Renal cortex interstitium (tissue), 11 donors: ENCODE measurements around the gene PEF1. TPM values are rescaled to one million over a fixed set of nuclear protein-coding genes. Genes with fewer than 3 reads are reported as not detected.

Experiments used
- DNase-seq, 11 donors: peaks; one replicate each; pipeline ENCODE4 v3.0.0-alpha.2; 2013; ENCODE audit warnings: low read depth in 9 of 11, low spot score in 4 of 11; ENCODE audit errors: extremely low read depth in 1 of 11
- polyA plus RNA-seq, 3 donors: library from polyadenylated mRNA; unstranded; fragments of 120-200 nt; gene quantifications; one replicate each; pipeline ENCODE4 v1.2.1, GENCODE V29; 2013; ENCODE audit not compliant: insufficient read length in 3 of 3

Gene PEF1
- polyA plus RNA-seq, 3 donors: 69.7 to 75.8 (median 75.7) TPM

DNA sequence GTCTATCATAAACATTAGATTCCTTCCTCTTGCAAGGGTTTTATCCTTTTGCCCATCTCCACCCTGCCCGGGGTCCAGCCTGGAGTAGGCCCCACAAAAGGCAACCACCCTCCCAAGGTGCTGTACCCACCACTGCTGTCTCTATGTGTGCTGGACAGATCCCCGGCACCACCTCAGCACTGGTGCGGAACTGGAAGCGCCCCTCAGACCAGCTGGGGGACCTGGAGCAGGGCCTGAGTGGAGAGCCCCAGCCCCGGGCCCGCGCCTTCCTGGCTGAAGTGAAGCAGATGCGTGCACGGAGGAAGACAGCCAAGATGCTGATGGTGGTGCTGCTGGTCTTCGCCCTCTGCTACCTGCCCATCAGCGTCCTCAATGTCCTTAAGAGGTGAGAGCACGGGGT is 21.3 kb downstream of the PEF1 start:
- no peak for DNase-seq

- no peak for DNase-seq
These were observed 22.6 kb downstream of the PEF1 start for GRCh38 chr1:31621847-31622730.

- DNase-seq: no peak
These were observed 23.2 kb downstream of the PEF1 start for GRCh38 chr1:31621498-31621820.

DNA sequence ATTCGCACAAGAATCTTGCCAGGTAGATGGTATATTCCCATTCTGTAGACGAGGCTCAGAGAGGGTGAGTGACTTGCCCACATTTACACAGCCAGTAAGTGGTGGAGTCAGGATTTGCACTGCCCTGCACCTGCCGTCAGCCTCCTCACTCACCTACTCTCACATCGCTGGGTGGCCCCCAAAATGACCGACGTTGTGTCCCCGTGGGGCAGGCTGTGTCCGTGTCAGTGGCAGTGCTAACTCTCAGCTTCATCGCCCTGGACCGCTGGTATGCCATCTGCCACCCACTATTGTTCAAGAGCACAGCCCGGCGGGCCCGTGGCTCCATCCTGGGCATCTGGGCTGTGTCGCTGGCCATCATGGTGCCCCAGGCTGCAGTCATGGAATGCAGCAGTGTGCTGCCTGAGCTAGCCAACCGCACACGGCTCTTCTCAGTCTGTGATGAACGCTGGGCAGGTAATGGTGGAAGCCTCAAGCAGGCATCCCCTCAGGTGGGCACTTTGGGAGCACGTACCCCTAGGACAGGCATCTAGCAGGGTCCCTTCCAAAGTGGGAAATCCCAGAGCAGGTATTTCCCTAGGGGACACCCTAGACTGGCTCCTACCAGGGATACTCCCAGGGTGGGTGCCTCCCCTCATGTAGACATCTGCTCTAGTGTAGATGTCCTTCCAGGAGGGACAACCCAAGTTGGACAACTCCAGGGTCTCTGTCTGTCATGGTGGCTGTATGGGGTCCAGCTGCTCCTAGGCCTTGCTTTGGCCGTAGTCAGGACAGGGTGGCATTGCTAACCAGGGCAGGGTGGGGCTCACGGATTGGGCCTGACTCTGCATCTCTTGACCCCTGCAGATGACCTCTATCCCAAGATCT is 23.8 kb downstream of the PEF1 start:
- DNase-seq: no peak

- DNase-seq: no peak
These were observed 25.5 kb downstream of the PEF1 start for GRCh38 chr1:31618916-31619846.

DNA sequence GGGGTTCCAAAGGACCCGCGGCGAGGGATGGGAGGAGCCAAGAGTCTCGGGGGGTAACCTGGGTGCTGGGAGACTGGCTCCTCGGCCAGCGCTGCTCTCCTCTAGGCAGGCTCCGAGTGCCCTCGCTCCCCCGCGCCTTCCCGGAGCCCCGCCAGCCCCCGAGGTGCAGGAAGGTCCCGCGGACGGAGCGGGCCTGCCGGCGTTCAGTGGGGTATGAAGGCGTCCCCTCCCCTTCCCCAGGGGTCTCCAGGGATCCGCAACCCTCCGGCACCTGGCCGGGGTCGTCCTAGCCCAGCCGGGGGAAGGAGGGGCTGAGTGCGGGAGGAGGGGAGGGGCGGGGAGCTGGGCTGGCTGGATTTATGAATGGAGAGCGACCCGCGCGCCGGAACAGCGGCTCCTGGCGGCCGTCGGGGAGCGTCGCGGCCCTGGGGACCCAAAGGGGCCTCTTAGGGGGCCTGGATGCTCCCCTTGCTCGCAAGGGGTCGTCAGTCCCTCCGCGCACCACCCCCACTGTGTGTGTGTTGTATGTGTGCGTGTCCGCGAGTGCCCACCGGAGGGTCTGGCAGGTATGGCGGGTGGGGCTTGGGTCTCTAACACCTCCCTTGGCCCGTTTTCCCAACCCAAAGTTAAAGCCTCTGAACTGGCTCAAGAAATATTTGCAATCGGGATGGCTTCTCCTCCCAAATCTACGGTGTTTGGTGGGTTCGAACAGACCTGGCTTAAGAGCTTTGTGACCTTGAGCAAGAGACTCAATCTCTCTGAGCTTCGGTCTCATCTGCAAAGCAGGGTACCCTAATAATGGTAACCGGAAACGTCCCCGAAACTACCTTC is 26.5 kb downstream of the PEF1 start:
- peak in 8 of 11 donors; percentile 45 to 69 (median 60) for DNase-seq

DNA sequence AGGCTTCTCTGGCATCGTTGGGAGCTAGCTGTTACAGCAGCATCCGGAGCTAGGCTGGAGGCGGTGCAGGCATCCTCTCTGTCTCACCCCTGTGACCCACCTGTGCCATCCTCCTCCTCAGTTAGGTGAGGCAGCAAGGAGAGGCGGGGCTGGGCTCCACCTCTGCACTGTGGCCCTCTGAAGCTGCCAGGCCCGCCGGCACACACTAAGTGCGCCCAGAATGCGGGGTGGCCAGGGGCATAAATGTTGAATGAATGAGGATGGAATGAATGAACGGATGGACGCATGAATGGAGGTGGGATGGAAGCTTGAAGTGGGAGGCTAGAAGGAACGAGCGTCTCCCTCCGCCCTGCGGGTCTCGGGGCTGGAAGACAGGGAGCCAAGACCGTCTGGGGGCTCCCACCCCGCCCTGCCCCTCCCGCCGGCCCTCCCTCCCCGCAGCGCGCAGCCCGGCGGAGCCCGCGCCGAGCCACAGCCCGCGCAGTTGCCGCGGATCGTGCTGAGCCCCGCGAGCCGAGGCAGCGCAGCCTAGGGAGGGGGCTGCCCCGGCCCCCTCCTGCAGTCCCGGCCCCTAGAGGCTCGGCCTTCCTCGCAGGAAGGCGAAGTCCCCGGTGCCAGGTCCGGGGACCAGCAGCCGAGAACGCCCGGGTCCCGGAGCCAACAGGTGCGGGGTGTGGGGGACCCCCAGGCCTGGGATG is 27.3 kb downstream of the PEF1 start, which contains the start of gene HCRTR1:
Gene HCRTR1 (plus strand): TSS at position 472 of the 698 bp plus-strand sequence. CDS start 1,504 bp downstream, outside the sequence.
- no peak for DNase-seq

DNA sequence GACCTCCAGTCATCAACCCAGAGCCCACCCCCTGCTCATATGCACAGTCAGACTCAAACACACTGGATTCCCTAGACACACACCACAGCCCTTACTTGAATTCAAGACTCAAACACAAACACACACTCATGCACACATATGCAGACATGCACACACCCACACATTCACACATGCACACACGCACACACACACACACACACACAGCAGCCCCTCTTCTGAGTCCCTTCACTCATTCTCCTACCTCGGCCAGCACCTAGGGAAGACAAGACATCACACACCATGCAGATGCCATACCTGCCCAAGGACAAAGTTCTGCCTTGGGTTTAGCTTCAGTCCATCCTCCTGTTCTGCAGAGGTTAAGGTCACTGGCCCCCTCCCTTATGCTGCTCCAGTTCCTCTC is 28.7 kb downstream of the PEF1 start:
- no peak for DNase-seq

GRCh38 chr1:31615414-31615813 is 29.3 kb downstream of the PEF1 start:
- no peak for DNase-seq

GRCh38 chr1:31614414-31615005 is 30.2 kb downstream of the PEF1 start:
- DNase-seq: no peak

DNA sequence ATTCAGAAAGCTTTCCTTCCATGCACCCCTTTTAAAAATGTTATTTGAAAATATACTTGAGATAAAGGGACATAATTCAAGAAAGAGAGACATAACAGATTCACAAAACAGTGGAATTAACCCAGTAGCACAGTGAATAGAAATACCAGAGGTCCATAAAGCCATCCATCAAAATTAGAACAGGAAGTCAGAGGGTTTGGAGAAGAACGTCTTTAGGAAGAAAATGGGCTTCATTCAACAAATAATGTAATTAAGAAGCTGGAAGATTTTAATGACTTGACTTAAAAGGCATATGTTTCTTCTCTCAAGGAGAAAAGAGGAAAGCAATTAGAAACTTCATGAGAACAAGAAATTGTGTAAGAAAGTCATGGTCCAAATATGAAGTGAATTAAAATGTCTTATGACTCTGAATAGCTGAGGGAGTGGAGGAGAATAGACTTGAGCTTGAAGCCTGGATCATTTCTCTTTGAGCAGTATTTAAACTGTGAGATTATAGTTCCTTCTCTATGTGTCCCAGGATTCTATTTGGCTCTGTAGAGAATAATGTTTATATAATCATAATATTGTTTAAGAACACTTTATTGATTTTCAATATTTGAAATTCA is 35.1 kb downstream of the PEF1 start:
- DNase-seq: peak in 4 of 11 donors; percentile 31 to 51 (median 48)

GRCh38 chr1:31607360-31607759 is 37.3 kb downstream of the PEF1 start:
- DNase-seq: no peak

DNA sequence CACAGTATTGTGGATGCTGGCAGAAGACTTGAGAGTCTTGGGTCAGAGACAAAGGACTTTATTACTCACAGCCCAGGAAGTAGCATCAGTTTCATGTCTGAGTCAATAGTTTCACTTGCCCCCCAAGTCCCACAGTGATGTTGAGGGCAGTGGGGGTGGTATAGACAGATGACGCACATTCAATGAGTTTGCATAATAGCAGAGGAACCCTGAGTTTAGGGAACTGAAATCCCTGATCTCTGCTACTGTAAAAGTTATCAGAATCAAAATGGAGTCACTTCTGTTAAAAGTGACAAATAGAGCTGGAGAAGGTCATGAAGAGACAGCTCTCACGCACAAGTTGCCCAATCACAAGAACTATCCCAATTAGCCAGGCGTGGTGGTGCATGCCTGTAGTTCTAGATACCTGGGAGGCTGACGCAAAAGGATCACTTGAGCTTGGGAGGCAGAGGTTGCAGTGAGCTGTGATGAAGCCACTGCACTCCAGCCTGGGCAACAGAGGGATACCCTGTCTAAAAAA is 38.7 kb downstream of the PEF1 start:
- no peak for DNase-seq

DNA sequence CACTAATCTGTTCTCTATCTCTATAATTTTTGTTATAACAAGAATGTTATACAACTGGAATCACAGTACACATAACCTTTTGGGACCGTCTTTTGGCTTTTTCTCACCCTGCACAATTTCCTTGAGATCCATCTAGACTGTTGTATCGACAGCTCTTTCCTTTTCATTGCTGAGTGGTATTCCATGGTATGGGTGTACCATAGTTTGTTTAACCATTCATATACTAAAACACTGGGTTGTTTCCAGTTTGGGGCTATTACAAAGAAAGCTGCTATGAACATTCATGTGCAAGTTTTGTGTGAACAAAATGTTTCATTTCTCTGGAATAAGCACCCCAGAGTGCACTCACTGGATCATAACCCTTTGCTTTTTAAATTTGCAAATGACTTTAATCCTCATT is 42.6 kb downstream of the PEF1 start:
- no peak for DNase-seq

DNA sequence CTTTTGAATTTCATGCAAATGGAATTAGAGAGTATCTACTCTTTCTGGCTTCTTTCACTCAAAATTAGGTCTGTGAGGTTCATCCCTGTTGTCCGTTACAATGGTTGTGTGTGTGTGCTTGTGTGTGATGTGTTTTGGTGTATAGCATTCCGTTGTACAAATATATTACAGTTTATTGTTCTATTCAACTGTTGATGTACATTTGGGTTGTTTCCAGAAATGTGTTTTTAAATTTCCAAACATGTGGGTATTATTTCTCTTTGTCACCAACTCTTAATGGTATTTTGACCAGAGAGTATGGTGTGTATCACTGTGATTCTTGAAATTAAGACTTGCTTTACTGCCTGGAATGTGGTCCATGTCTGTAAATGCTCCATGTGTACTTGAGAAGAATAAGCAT is 44.0 kb downstream of the PEF1 start:
- DNase-seq: no peak

GRCh38 chr1:31598980-31599379 is 45.7 kb downstream of the PEF1 start:
- no peak for DNase-seq

- no peak for DNase-seq
These were observed 48.0 kb downstream of the PEF1 start for GRCh38 chr1:31596737-31597097.
